SU-DHL-6 (cell line): ENCODE data around the gene PATL2.
"Not testable (repeated sequence)": the region's sequence is repeated elsewhere in the genome, so short reads cannot be mapped to it uniquely, and the experiment has no call there.

Experiments
- H2AFZ ChIP-seq: fragments of 200-600 bp; sonication (generic); 2 replicates; pipeline ENCODE4 v1.6.1; 2014; ENCODE audit warnings: low read depth, mild to moderate bottlenecking, moderate library complexity, mixed read lengths, antibody characterized with exemption, low read length; ENCODE audit not compliant: severe bottlenecking
- H3F3A ChIP-seq: fragments of 200-600 bp; shearing (Covaris generic); 2 replicates; pipeline ENCODE4 v1.6.0; 2016; ENCODE audit warnings: antibody characterized with exemption, mild to moderate bottlenecking; ENCODE audit not compliant: insufficient read depth
- H3K27ac ChIP-seq: fragments of 200-600 bp; sonication (generic); 2 replicates; pipeline ENCODE4 v1.5.1; 2016; ENCODE audit warnings: low read depth, mild to moderate bottlenecking, low read length, moderate library complexity, mixed read lengths
- H3K27me3 ChIP-seq: fragments of 200-600 bp; sonication (generic), shearing (Covaris generic); 2 replicates; pipeline ENCODE4 v1.6.0; 2014; ENCODE audit warnings: mild to moderate bottlenecking, low read length
- H3K36me3 ChIP-seq: fragments of 200-600 bp; sonication (generic); 2 replicates; pipeline ENCODE4 v1.6.1; 2014; ENCODE audit warnings: mild to moderate bottlenecking, low read length, mixed read lengths
- H3K4me2 ChIP-seq: fragments of 300-600, 200-600 bp; shearing (Covaris generic), sonication (generic); 2 replicates; pipeline ENCODE4 v1.6.0; 2014; ENCODE audit warnings: low read length, low read depth, mild to moderate bottlenecking; ENCODE audit not compliant: poor library complexity, severe bottlenecking
- H3K4me3 ChIP-seq: fragments of 200-600 bp; sonication (generic); 2 replicates; pipeline ENCODE4 v1.5.1; 2014; ENCODE audit warnings: antibody characterized with exemption, low read length, mild to moderate bottlenecking, mixed read lengths; ENCODE audit not compliant: insufficient read depth, poor library complexity, severe bottlenecking
- H3K79me2 ChIP-seq: fragments of 200-600 bp; sonication (generic); 2 replicates; pipeline ENCODE4 v1.6.1; 2014; ENCODE audit warnings: mild to moderate bottlenecking, low read length, moderate library complexity; ENCODE audit not compliant: insufficient read depth
- H3K9ac ChIP-seq: fragments of 200-600 bp; sonication (generic); 2 replicates; pipeline ENCODE4 v1.7.0; 2014; ENCODE audit warnings: mild to moderate bottlenecking, low read length
- H3K9me2 ChIP-seq: fragments of 200-600 bp; sonication (generic); replicated peaks from 2 replicates; pipeline ENCODE4 v1.6.1; 2014; ENCODE audit warnings: low read length; ENCODE audit not compliant: insufficient read depth
- H3K9me3 ChIP-seq: fragments of 200-600 bp; sonication (generic); 2 replicates; pipeline ENCODE4 v1.6.1; 2014; ENCODE audit warnings: low read length, mixed read lengths; ENCODE audit not compliant: insufficient read depth
- H4K20me1 ChIP-seq: fragments of 200-600 bp; sonication (generic); 2 replicates; pipeline ENCODE4 v1.6.1; 2014; ENCODE audit warnings: low read depth, mild to moderate bottlenecking, antibody characterized with exemption, low read length, moderate library complexity, mixed read lengths
- EZH2phosphoT487 ChIP-seq: fragments of 200-600 bp; sonication (generic), shearing (Covaris generic); conservative IDR thresholded peaks from 2 replicates; pipeline ENCODE4 v1.6.1; 2018; ENCODE audit warnings: mild to moderate bottlenecking, antibody characterized with exemption, low read length, moderate library complexity, mixed read lengths
- TF ChIP-seq, protein P1 (sequence below): fragments of 200-600 bp; sonication (generic); IDR thresholded peaks from one replicate; pipeline ENCODE4 v1.5.1; 2017; ENCODE audit warnings: antibody characterized with exemption, mild to moderate bottlenecking, low read length, moderate library complexity; ENCODE audit not compliant: insufficient read depth, poor library complexity, severe bottlenecking

The PATL2 gene

DNA sequence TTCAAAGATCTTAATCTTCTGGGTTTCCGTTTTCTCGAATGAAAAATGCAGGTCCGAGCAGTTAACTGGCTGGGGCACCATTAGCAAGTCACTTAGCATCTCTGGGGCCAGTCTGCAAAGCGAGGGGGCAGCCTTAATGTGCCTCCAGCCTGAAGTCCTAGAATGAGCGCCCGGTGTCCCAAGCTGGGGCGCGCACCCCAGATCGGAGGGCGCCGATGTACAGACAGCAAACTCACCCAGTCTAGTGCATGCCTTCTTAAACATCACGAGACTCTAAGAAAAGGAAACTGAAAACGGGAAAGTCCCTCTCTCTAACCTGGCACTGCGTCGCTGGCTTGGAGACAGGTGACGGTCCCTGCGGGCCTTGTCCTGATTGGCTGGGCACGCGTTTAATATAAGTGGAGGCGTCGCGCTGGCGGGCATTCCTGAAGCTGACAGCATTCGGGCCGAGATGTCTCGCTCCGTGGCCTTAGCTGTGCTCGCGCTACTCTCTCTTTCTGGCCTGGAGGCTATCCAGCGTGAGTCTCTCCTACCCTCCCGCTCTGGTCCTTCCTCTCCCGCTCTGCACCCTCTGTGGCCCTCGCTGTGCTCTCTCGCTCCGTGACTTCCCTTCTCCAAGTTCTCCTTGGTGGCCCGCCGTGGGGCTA is at the start of gene PATL2, which contains the start of gene B2M:
Gene PATL2, minus strand, starts transcription at position 228 of the 647 bp plus-strand sequence. CDS start 34,833 bp downstream, outside the sequence.
Gene B2M, plus strand, starts transcription at position 422 of the 647 bp plus-strand sequence. Its CDS starts 30 bp downstream, at position 452.
- H3K9me2 ChIP-seq, result no peaks in the 10 kb centered on the region
- peak within 1 kb of the TSS; percentile 88 for H3K4me3 ChIP-seq
- H3K79me2 ChIP-seq, result peaks cover 43% of the 10 kb centered on the region
- no peaks in the 10 kb centered on the region for H3K27me3 ChIP-seq
- H3K9me3 ChIP-seq, result no peaks in the 10 kb centered on the region
- H3K36me3 ChIP-seq, result peaks cover 16% of the 10 kb centered on the region
- peaks cover 45% of the 10 kb centered on the region for H3F3A ChIP-seq
- peak within 1 kb of the TSS; percentile 85 for H3K27ac ChIP-seq
- TF ChIP-seq EZH2phosphoT487, result no peak
- TF ChIP-seq, protein P1, sequence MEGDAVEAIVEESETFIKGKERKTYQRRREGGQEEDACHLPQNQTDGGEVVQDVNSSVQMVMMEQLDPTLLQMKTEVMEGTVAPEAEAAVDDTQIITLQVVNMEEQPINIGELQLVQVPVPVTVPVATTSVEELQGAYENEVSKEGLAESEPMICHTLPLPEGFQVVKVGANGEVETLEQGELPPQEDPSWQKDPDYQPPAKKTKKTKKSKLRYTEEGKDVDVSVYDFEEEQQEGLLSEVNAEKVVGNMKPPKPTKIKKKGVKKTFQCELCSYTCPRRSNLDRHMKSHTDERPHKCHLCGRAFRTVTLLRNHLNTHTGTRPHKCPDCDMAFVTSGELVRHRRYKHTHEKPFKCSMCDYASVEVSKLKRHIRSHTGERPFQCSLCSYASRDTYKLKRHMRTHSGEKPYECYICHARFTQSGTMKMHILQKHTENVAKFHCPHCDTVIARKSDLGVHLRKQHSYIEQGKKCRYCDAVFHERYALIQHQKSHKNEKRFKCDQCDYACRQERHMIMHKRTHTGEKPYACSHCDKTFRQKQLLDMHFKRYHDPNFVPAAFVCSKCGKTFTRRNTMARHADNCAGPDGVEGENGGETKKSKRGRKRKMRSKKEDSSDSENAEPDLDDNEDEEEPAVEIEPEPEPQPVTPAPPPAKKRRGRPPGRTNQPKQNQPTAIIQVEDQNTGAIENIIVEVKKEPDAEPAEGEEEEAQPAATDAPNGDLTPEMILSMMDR, result no peak
- H3K4me2 ChIP-seq, result peak within 1 kb of the TSS; percentile 94
- H2AFZ ChIP-seq, result peak within 1 kb of the TSS; percentile 84
- peaks cover 27% of the 10 kb centered on the region for H4K20me1 ChIP-seq
- peak within 1 kb of the TSS; percentile 94 for H3K9ac ChIP-seq

DNA sequence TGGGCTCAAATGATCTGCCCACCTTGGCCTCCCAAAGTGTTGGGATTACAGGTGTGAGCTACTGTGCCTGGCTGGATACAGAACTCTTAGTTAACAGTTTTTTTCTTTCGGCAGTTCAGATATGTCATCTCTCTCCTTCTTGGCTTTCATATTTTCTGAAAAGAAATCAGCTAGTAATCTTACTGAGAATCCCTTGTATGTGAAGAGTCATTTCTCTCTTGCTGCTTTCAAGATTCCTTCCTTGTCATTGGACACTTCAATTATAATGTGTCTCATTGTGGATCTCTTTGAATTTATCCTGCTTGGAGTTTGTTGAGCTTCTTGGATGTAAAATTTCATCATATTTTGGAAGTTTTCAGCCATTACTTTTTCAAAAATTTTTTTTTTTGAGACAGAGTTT is 42.2 kb upstream of the PATL2 start:
- H3K9me3 ChIP-seq, result 0 out of 2 replicates have a peak, but pooled peaks cover 4% of the 10 kb centered on the region
- no peak overlapping the region for H3K4me2 ChIP-seq
- H3K27ac ChIP-seq, result no peak overlapping the region
- H3K36me3 ChIP-seq, result no peaks in the 10 kb centered on the region
- H3K9ac ChIP-seq, result no peak overlapping the region
- H3K27me3 ChIP-seq, result no peaks in the 10 kb centered on the region
- no peaks in the 10 kb centered on the region for H3K79me2 ChIP-seq
- H3K9me2 ChIP-seq, result no peaks in the 10 kb centered on the region
- TF ChIP-seq, protein P1, result no peak
- no peak for TF ChIP-seq EZH2phosphoT487
- H3F3A ChIP-seq, result no peaks in the 10 kb centered on the region
- no peak overlapping the region for H2AFZ ChIP-seq
- H3K4me3 ChIP-seq, result no peak overlapping the region
- no peaks in the 10 kb centered on the region for H4K20me1 ChIP-seq

DNA sequence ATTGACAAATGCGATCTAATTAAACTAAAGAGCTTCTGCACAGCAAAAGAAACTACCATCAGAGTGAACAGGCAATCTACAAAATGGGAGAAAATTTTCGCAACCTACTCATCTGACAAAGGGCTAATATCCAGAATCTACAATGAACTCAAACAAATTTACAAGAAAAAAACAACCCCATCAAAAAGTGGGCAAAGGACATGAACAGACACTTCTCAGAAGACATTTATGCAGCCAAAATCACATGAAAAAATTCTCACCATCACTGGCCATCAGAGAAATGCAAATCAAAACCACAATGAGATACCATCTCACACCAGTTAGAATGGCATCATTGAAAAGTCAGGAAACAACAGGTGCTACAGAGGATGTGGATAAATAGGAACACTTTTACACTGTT is 32.3 kb upstream of the PATL2 start:
- not testable (repeated sequence) for H3F3A ChIP-seq, H3K4me2 ChIP-seq, H3K79me2 ChIP-seq, H3K27me3 ChIP-seq, H3K4me3 ChIP-seq, H3K9me3 ChIP-seq, H3K36me3 ChIP-seq, H3K9ac ChIP-seq, H3K27ac ChIP-seq, H3K9me2 ChIP-seq, H2AFZ ChIP-seq, H4K20me1 ChIP-seq

DNA sequence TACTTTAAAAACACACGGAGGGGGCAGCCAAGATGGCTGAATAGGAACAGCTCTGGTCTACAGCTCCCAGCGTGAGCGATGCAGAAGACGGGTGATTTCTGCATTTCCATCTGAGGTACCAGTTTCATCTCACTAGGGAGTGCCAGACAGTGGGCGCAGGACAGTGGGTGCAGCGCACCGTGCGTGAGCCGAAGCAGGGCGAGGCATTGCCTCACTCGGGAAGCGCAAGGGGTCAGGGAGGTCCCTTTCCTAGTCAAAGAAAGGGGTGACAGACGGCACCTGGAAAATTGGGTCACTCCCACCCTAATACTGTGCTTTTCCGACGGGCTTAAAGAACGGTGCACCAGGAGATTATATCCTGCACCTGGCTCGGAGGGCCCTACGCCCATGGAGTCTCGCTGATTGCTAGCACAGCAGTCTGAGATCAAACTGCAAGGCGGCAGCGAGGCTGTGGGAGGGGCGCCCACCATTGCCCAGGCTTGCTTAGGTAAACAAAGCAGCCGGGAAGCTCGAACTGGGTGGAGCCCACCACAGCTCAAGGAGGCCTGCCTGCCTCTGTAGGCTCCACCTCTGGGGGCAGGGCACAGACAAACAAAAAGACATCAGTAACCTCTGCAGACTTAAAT is 28.2 kb upstream of the PATL2 start:
- H3K9ac ChIP-seq, H3K79me2 ChIP-seq: not testable (repeated sequence)

More for the DNA sequence above, 28.2 kb upstream of the PATL2 start:
- H4K20me1 ChIP-seq, H3K4me2 ChIP-seq, H2AFZ ChIP-seq, H3K36me3 ChIP-seq, H3K4me3 ChIP-seq, H3K27me3 ChIP-seq, H3K9me3 ChIP-seq, H3F3A ChIP-seq, H3K9me2 ChIP-seq, H3K27ac ChIP-seq: not testable (repeated sequence)
